Measurements from ENCODE around the gene CLRN3.

CLRN3 gene

GRCh38 chr10:127937069-127937468, 44.3 kb upstream of the CLRN3 start:
- no peak overlapping the region for H2AK5ac ChIP-seq (ENCODE audit: low read length)

GRCh38 chr10:127935071-127935561, 42.4 kb upstream of the CLRN3 start:
- H4K8ac ChIP-seq (ENCODE audit: low read depth, low read length) = no peak overlapping the region
- no peak overlapping the region for H2BK5ac ChIP-seq (ENCODE audit: low read depth, low read length, poor library complexity)
- no peak for DNase-seq
- no peak overlapping the region for H3K4me2 ChIP-seq (ENCODE audit: low read length)
- no peak overlapping the region for H3K18ac ChIP-seq (ENCODE audit: low read length)
- no peaks in the 10 kb centered on the region for H3K79me1 ChIP-seq (ENCODE audit: low read length)
- no peaks in the 10 kb centered on the region for H3K4me1 ChIP-seq (ENCODE audit: control insufficient read depth in 1 of 2, insufficient read depth in 2 of 2, low read length in 2 of 2)
- H3K14ac ChIP-seq (ENCODE audit: low read length) = no peak overlapping the region
- H3K4ac ChIP-seq (ENCODE audit: low read depth, low read length) = no peak overlapping the region
- H3K27ac ChIP-seq (ENCODE audit: low read depth, low read length) = no peak overlapping the region
- no CpG with 5 or more reads among the region's 16 CpGs for WGBS (ENCODE audit: extremely low coverage, insufficient coverage, insufficient read length)
- H2AK5ac ChIP-seq (ENCODE audit: low read length) = no peak overlapping the region
- H3K9ac ChIP-seq (ENCODE audit: low read length) = no peak overlapping the region
- H3K9me3 ChIP-seq (ENCODE audit: insufficient read depth, low read depth, low read length) = peaks cover 5% of the 10 kb centered on the region
- no peak overlapping the region for H2AFZ ChIP-seq (ENCODE audit: insufficient read depth, low read length, poor library complexity)
- H3K23ac ChIP-seq (ENCODE audit: low read length) = no peak overlapping the region
- H3K4me3 ChIP-seq (ENCODE audit: low read depth, low read length) = no peak overlapping the region
- no peaks in the 10 kb centered on the region for H3K79me2 ChIP-seq (ENCODE audit: control insufficient read depth, insufficient read depth, low read length, poor library complexity)
- H3K36me3 ChIP-seq (ENCODE audit: control insufficient read depth in 1 of 2, insufficient read depth in 2 of 2, low read length in 2 of 2) = peaks cover 0 to 2% of the 10 kb centered on the region in 2 experiments
- no peaks in the 10 kb centered on the region for H3K27me3 ChIP-seq (ENCODE audit: insufficient read depth, low read length)
- no peak overlapping the region for H4K12ac ChIP-seq (ENCODE audit: low read depth, low read length)
- H2BK12ac ChIP-seq (ENCODE audit: low read length) = no peak overlapping the region
- no peak overlapping the region for H4K91ac ChIP-seq (ENCODE audit: low read depth, low read length)
- no peak overlapping the region for H2BK120ac ChIP-seq (ENCODE audit: insufficient read depth, low read length, poor library complexity)

More at GRCh38 chr10:127937069-127937468, 44.3 kb upstream of the CLRN3 start:
- Histone ChIP-seq H3K4ac (ENCODE audit: low read depth, low read length) (no peak overlapping the region), H2BK12ac (ENCODE audit: low read length) (no peak overlapping the region), H3K4me2 (ENCODE audit: low read length) (no peak overlapping the region), H4K91ac (ENCODE audit: low read depth, low read length) (no peak overlapping the region), H3K9me3 (ENCODE audit: insufficient read depth, low read depth, low read length) (peaks cover 5% of the 10 kb centered on the region), H2BK5ac (ENCODE audit: low read depth, low read length, poor library complexity) (no peak overlapping the region), H4K12ac (ENCODE audit: low read depth, low read length) (no peak overlapping the region), H2BK120ac (ENCODE audit: insufficient read depth, low read length, poor library complexity) (no peak overlapping the region), H3K23ac (ENCODE audit: low read length) (no peak overlapping the region), H3K9ac (ENCODE audit: low read length) (no peak overlapping the region), H3K27ac (ENCODE audit: low read depth, low read length) (no peak overlapping the region), H3K79me2 (ENCODE audit: control insufficient read depth, insufficient read depth, low read length, poor library complexity) (no peaks in the 10 kb centered on the region), H3K18ac (ENCODE audit: low read length) (no peak overlapping the region), H2AFZ (ENCODE audit: insufficient read depth, low read length, poor library complexity) (no peak overlapping the region), H3K79me1 (ENCODE audit: low read length) (no peaks in the 10 kb centered on the region), H3K4me1 (ENCODE audit: control insufficient read depth in 1 of 2, insufficient read depth in 2 of 2, low read length in 2 of 2) (no peaks in the 10 kb centered on the region), H3K4me3 (ENCODE audit: low read depth, low read length) (no peak overlapping the region), H3K14ac (ENCODE audit: low read length) (no peak overlapping the region), H3K36me3 (ENCODE audit: control insufficient read depth in 1 of 2, insufficient read depth in 2 of 2, low read length in 2 of 2) (peaks cover 0 to 2% of the 10 kb centered on the region in 2 experiments), H3K27me3 (ENCODE audit: insufficient read depth, low read length) (no peaks in the 10 kb centered on the region), H4K8ac (ENCODE audit: low read depth, low read length) (no peak overlapping the region)
- DNase-seq = no peak

GRCh38 chr10:127934383-127934782, 41.6 kb upstream of the CLRN3 start:
- H3K14ac ChIP-seq (ENCODE audit: low read length) = no peak overlapping the region
- H4K12ac ChIP-seq (ENCODE audit: low read depth, low read length) = no peak overlapping the region
- H3K27ac ChIP-seq (ENCODE audit: low read depth, low read length) = no peak overlapping the region
- no peak overlapping the region for H3K18ac ChIP-seq (ENCODE audit: low read length)
- H3K9me3 ChIP-seq (ENCODE audit: insufficient read depth, low read depth, low read length) = peaks cover 5% of the 10 kb centered on the region
- no peak overlapping the region for H2AFZ ChIP-seq (ENCODE audit: insufficient read depth, low read length, poor library complexity)
- no peak overlapping the region for H4K8ac ChIP-seq (ENCODE audit: low read depth, low read length)
- H3K79me1 ChIP-seq (ENCODE audit: low read length) = peaks cover under 1% of the 10 kb centered on the region
- no peak overlapping the region for H3K4me2 ChIP-seq (ENCODE audit: low read length)
- H3K9ac ChIP-seq (ENCODE audit: low read length) = no peak overlapping the region
- H3K36me3 ChIP-seq (ENCODE audit: control insufficient read depth in 1 of 2, insufficient read depth in 2 of 2, low read length in 2 of 2) = peaks cover 0 to 2% of the 10 kb centered on the region in 2 experiments
- no peaks in the 10 kb centered on the region for H3K79me2 ChIP-seq (ENCODE audit: control insufficient read depth, insufficient read depth, low read length, poor library complexity)
- H3K4ac ChIP-seq (ENCODE audit: low read depth, low read length) = no peak overlapping the region
- H3K4me3 ChIP-seq (ENCODE audit: low read depth, low read length) = no peak overlapping the region
- H4K91ac ChIP-seq (ENCODE audit: low read depth, low read length) = no peak overlapping the region
- no peak overlapping the region for H2BK12ac ChIP-seq (ENCODE audit: low read length)
- H2BK120ac ChIP-seq (ENCODE audit: insufficient read depth, low read length, poor library complexity) = no peak overlapping the region
- H3K4me1 ChIP-seq (ENCODE audit: control insufficient read depth in 1 of 2, insufficient read depth in 2 of 2, low read length in 2 of 2) = peaks cover 0 to 2% of the 10 kb centered on the region in 2 experiments
- H3K23ac ChIP-seq (ENCODE audit: low read length) = no peak overlapping the region
- no CpG with 5 or more reads among the region's 14 CpGs for WGBS (ENCODE audit: extremely low coverage, insufficient coverage, insufficient read length)
- no peak overlapping the region for H2BK5ac ChIP-seq (ENCODE audit: low read depth, low read length, poor library complexity)
- H3K27me3 ChIP-seq (ENCODE audit: insufficient read depth, low read length) = no peaks in the 10 kb centered on the region
- H2AK5ac ChIP-seq (ENCODE audit: low read length) = no peak overlapping the region
- DNase-seq = no peak

- WGBS (ENCODE audit: extremely low coverage, insufficient coverage, insufficient read length) = no CpG with 5 or more reads among the region's 5 CpGs
- H2BK120ac ChIP-seq (ENCODE audit: insufficient read depth, low read length, poor library complexity) = no peak overlapping the region
- H4K12ac ChIP-seq (ENCODE audit: low read depth, low read length) = no peak overlapping the region
- no peaks in the 10 kb centered on the region for H3K79me2 ChIP-seq (ENCODE audit: control insufficient read depth, insufficient read depth, low read length, poor library complexity)
- H3K14ac ChIP-seq (ENCODE audit: low read length) = no peak overlapping the region
- H3K4me3 ChIP-seq (ENCODE audit: low read depth, low read length) = no peak overlapping the region
- no peak overlapping the region for H3K23ac ChIP-seq (ENCODE audit: low read length)
- H3K27me3 ChIP-seq (ENCODE audit: insufficient read depth, low read length) = no peaks in the 10 kb centered on the region
- no peak overlapping the region for H4K91ac ChIP-seq (ENCODE audit: low read depth, low read length)
- no peak for DNase-seq
- H3K36me3 ChIP-seq (ENCODE audit: control insufficient read depth in 1 of 2, insufficient read depth in 2 of 2, low read length in 2 of 2) = peaks cover 0 to 2% of the 10 kb centered on the region in 2 experiments
- H3K4me1 ChIP-seq (ENCODE audit: control insufficient read depth in 1 of 2, insufficient read depth in 2 of 2, low read length in 2 of 2) = peaks cover 0 to 5% of the 10 kb centered on the region in 2 experiments
- H4K8ac ChIP-seq (ENCODE audit: low read depth, low read length) = no peak overlapping the region
- peaks cover 7% of the 10 kb centered on the region for H3K79me1 ChIP-seq (ENCODE audit: low read length)
- peaks cover 5% of the 10 kb centered on the region for H3K9me3 ChIP-seq (ENCODE audit: insufficient read depth, low read depth, low read length)
- no peak overlapping the region for H2AFZ ChIP-seq (ENCODE audit: insufficient read depth, low read length, poor library complexity)
- no peak overlapping the region for H3K9ac ChIP-seq (ENCODE audit: low read length)
- no peak overlapping the region for H3K4ac ChIP-seq (ENCODE audit: low read depth, low read length)
- H3K27ac ChIP-seq (ENCODE audit: low read depth, low read length) = no peak overlapping the region
- H2AK5ac ChIP-seq (ENCODE audit: low read length) = no peak overlapping the region
- no peak overlapping the region for H3K4me2 ChIP-seq (ENCODE audit: low read length)
- no peak overlapping the region for H2BK5ac ChIP-seq (ENCODE audit: low read depth, low read length, poor library complexity)
- no peak overlapping the region for H2BK12ac ChIP-seq (ENCODE audit: low read length)
- no peak overlapping the region for H3K18ac ChIP-seq (ENCODE audit: low read length)
Observed at GRCh38 chr10:127933271-127933670, 40.5 kb upstream of the CLRN3 start.

Data from trophoblast cell (in vitro differentiated cells and primary cell).